ENCODE measurements around the gene MDM2.
"Not testable (repeated sequence)": the region's sequence is repeated elsewhere in the genome, so short reads cannot be mapped to it uniquely, and the experiment has no call there.

MDM2 gene

GRCh38 chr12:68805592-68806120, 2.3 kb upstream of the MDM2 start:
- no peak for DNase-seq (ENCODE audit: low spot score)

DNA sequence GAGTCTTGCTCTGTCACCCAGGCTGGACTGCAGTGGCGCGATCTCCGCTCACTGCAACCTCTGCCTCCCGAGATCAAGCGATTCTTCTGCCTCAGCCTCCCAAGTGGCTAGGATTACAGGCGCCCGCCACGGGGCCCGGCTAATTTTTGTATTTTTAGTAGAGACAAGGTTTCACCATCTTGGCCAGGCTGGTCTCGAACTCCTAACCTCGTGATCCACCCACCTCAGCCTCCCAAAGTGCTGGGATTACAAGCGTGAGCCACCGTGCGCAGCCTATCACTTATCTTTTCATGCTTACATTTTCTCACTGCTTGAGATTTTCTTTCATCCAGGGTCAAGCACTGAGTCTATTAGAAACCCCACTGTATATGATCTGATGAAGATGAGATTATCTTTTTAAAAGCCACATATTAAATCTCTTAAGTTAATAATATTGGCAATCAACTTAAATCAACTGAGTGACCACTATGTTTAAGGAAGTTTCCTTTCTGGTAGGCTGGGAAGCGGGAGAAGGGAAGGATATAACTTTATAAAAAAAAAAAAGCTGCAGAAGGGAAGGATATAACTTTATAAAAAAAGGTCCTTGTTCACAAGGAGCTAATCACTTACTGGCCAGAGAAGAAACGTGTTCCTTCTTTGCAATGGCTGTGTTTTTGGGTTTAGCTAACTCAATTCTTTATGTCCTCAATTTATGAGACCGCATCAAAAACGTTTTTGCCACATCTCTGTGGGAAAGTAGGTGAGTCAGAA, 1.3 kb upstream of the MDM2 start:
- peak; percentile 19 for DNase-seq (ENCODE audit: low spot score)

DNA sequence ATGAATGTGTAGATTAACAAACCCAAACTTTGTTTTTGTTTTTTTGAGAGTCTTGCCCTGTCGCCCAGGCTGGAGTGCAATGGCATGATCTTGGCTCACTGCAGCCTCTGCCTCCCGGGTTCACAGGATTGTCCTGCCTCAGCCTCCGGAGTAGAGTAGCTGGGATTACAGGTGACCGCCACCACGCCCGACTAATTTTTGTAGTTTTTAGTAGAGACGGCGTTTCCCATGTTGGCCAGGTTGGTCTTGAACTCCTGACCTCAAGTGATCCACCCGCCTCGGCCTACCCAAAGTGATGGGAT, 752 bp upstream of the MDM2 start:
- not testable (repeated sequence) for DNase-seq (ENCODE audit: low spot score)

DNA sequence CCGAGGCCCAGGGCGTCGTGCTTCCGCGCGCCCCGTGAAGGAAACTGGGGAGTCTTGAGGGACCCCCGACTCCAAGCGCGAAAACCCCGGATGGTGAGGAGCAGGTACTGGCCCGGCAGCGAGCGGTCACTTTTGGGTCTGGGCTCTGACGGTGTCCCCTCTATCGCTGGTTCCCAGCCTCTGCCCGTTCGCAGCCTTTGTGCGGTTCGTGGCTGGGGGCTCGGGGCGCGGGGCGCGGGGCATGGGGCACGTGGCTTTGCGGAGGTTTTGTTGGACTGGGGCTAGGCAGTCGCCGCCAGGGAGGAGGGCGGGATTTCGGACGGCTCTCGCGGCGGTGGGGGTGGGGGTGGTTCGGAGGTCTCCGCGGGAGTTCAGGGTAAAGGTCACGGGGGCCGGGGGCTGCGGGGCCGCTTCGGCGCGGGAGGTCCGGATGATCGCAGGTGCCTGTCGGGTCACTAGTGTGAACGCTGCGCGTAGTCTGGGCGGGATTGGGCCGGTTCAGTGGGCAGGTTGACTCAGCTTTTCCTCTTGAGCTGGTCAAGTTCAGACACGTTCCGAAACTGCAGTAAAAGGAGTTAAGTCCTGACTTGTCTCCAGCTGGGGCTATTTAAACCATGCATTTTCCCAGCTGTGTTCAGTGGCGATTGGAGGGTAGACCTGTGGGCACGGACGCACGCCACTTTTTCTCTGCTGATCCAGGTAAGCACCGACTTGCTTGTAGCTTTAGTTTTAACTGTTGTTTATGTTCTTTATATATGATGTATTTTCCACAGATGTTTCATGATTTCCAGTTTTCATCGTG, 612 bp downstream of the MDM2 start:
- DNase-seq (ENCODE audit: low spot score) = peak; percentile 48

- DNase-seq (ENCODE audit: low spot score) = no peak
Observed at GRCh38 chr12:68809190-68810026, 1.4 kb downstream of the MDM2 start.

DNA sequence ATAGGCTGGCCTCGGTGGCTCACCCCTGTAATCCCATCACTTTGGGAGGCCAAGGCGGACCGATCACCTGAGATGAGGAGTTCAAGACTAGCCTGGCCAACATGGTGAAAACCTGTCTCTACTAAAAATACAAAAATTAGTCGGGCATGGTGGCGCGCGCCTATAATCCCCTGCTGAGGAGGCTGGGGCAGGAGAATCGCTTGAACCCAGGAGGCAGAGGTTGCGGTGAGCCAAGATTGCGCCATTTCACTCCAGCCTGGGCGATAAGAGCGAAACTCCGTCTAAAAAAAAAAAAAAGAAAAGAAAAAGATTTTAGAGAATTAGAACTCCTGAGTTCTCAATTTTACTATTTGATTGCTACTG, 2.0 kb downstream of the MDM2 start:
- DNase-seq (ENCODE audit: low spot score) = not testable (repeated sequence)

GRCh38 chr12:68811573-68811972, 3.6 kb downstream of the MDM2 start:
- not testable (repeated sequence) for DNase-seq (ENCODE audit: low spot score)

GRCh38 chr12:68812553-68813241, 4.7 kb downstream of the MDM2 start:
- DNase-seq (ENCODE audit: low spot score) = no peak

GRCh38 chr12:68813242-68813593, 5.2 kb downstream of the MDM2 start:
- no peak for DNase-seq (ENCODE audit: low spot score)

GRCh38 chr12:68814490-68815231, 6.7 kb downstream of the MDM2 start:
- no peak for DNase-seq (ENCODE audit: low spot score)

DNA sequence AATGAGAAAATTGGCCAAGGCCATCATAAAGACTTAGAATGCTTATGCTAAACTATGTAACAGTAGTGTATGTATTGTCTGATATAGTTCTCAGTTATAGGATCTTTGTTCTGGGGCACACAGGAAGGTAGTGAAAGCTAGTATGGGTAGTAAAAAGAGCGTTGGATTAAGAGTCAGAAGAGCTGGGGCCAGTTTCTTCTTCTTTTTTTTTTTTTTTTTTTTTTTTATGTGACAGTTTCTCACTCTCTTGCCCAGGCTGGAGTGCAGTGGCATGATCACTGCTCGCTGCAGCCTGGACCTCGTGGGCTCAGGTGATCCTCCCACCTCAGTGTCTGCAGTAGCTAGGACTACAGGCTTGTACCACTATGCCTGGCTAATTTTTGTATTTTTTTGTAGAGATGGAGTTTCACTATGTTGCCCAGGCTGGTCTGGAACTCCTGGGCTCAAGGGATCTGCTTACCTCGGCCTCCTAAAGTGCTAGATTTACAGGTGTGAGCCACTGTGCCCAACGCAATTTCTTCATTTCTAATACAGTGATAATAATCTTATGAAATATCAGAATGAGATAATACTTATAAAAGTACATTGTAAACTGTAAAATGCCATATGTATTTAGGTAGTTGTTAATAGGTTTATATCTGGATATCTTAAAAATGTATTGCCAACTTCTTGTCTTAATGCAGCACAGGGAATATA, 7.4 kb downstream of the MDM2 start:
- no peak for DNase-seq (ENCODE audit: low spot score)

GRCh38 chr12:68815928-68816800, 8.2 kb downstream of the MDM2 start:
- no peak for DNase-seq (ENCODE audit: low spot score)

DNA sequence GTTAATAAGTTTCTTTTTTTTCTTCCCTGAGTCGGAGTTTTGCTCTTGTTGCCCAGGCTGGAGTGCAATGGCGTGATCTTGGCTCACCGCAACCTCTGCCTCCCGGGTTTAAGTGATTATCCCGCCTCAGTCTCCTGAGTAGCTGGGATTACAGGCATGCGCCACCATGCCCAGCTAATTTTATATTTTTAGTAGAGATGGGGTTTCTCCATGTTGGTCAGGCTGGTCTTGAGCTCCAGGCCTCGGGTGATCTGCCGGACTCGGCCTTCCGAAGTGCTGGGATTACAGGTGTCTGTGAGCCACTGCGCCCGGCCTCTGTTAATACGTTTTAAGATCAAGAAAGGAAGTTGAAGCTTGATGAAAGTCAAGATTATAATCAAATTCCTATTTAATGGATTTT, 11.5 kb downstream of the MDM2 start:
- DNase-seq (ENCODE audit: low spot score) = not testable (repeated sequence)

GRCh38 chr12:68821357-68822188, 13.6 kb downstream of the MDM2 start:
- no peak for DNase-seq (ENCODE audit: low spot score)

GRCh38 chr12:68823696-68824095, 15.7 kb downstream of the MDM2 start:
- no peak for DNase-seq (ENCODE audit: low spot score)

DNA sequence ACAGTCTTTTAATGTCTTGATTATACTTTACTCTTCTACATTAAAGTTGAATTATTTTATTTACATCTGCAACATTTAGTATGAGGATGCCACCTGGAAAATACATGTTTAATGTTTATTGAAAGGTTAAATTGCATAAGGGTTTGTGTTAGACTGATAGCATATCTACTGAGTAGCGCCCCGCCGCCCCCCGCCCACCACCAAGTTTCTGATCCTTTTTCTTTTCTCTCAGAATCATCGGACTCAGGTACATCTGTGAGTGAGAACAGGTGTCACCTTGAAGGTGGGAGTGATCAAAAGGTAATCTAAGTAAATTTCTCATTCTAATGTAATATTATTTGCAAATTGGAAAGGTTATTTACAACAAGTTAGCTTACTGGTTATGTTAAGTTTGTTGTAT, 16.2 kb downstream of the MDM2 start:
- no peak for DNase-seq (ENCODE audit: low spot score)

- no peak for DNase-seq (ENCODE audit: low spot score)
Observed at GRCh38 chr12:68824597-68825250, 16.7 kb downstream of the MDM2 start.

DNA sequence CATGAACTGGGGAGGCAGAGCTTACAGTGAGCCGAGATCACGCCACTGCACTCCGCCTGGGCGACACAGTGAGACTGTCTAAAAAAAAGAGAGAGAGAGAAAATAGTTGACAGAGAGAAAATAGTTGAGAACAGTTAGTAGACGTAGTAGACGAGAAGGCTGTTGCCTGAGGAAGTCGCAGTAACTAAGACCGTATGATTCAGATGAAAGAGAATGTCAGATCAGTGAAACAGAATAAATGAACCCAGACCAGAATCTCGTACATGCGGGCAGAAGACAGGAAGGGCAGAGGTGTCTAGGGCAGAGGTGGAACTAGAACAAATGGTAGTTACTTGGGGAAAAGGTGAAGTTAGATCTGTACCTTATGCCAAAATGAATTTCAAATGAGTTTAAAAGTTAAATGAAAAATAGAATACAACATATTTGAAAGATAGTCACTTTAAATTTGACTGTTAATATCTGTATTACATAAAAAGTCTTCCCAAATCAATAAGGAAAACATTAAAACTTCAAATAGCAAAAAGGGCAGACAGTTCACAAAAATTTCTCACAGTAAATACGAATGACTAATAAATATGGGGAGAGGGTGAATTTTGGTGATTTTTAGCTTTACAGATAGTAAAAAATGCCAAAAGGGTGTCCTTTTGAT, 17.7 kb downstream of the MDM2 start:
- DNase-seq (ENCODE audit: low spot score) = no peak
